PC-3 (cell line): Measurements from ENCODE around the gene PRTN3.

Experiments used
- CTCF ChIP-seq: fragments of 300-600 bp; sonication (generic); conservative IDR thresholded peaks from 2 replicates; pipeline ENCODE4 v1.5.1; 2017; ENCODE audit warnings: antibody characterized with exemption, low read depth, mild to moderate bottlenecking, low read length
- EZH2 ChIP-seq: fragments of 300-600 bp; sonication (generic); IDR thresholded peaks from one replicate; pipeline ENCODE4 v1.6.1; 2017; ENCODE audit warnings: antibody characterized with exemption, mild to moderate bottlenecking, low read length; ENCODE audit not compliant: unreplicated experiment
- EZH2phosphoT487 ChIP-seq: fragments of 300-600 bp; sonication (generic); IDR thresholded peaks from 2 replicates; pipeline ENCODE4 v1.6.1; 2018; ENCODE audit warnings: mild to moderate bottlenecking, antibody characterized with exemption, low read length, borderline replicate concordance

GRCh38 chr19:870963-871401 is 30.2 kb downstream of the PRTN3 start:
- no peak for TF ChIP-seq CTCF
- TF ChIP-seq EZH2: no peak
- no peak for TF ChIP-seq EZH2phosphoT487
